CD4-positive, alpha-beta T cell treated with Interleukin-10 for 1 hour (primary cell): ENCODE data around the gene GNAI2.

Source experiments
- DNase-seq: peaks from one replicate; pipeline ENCODE4 v3.0.0-alpha.2; 2020

GNAI2 gene

DNA sequence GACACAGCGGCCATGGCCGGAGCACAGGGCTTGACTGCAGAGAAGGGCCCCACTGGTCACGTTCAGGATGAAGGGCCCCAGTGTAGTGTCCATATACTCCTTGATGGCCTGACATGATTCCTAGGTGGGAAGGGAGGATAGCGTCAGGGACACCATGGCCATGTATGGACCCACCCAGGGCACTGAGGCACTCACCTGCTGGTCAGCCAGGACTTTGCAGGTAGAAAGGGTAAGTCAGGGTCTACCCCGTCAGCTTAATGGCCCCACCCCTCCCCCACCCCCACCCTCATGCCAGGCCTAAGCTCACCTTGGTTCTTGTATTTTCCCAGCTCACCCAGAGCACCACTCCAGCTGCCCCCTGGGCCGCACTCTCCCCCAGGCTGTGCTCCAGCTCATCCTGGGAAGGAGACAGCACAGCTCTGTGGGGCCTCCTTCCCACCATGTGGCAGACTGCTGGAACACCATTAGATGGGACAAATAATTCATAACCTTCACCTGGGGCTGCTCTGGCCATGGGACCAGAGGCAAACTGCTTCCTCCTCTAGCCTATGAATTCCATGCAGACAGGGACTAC is 64.8 kb downstream of the GNAI2 start:
- no peak for DNase-seq

DNA sequence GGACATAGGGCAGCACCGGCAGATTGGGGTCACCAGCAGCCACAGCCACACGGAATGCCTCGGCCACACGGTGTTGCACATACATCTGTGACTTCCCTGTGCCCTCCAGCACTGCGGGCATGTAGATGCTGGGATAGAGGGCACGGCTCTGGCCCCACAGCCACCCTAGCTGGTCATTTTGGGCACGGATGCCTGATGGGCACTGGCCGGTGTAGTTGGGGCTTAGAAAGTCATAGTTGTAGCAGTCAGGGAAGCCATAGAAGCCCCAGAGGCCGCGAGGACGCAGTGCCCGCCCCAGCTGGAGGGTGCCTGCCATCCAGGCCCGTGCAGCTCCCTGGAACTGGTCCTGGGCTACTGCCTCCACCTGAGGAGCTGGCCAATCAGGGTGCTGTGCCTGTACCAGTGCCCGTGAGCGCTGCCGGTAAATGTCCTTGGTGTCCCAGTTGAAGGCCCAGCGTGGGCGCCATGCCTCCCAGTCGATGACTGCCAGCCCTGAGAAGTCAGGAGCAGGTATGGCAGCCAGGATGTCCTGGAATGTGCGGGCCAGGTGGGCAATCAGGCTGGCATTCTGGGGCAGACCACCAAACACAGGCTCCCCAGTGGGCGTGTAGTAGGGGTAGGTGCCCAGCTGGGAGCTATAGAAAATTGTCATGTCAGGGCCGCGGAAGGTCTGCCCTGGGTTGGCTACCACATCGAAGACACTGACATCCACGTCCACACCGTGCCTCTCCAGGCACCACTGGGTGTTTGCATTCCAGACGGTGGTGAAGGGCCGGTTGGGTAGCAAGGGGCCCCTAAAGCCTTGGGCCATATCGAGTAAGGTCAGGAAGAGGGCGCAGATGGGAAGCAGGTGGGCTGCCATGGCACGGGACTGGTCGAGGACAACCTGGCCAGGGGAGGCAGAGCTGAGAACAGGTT is 66.3 kb downstream of the GNAI2 start:
- no peak for DNase-seq

DNA sequence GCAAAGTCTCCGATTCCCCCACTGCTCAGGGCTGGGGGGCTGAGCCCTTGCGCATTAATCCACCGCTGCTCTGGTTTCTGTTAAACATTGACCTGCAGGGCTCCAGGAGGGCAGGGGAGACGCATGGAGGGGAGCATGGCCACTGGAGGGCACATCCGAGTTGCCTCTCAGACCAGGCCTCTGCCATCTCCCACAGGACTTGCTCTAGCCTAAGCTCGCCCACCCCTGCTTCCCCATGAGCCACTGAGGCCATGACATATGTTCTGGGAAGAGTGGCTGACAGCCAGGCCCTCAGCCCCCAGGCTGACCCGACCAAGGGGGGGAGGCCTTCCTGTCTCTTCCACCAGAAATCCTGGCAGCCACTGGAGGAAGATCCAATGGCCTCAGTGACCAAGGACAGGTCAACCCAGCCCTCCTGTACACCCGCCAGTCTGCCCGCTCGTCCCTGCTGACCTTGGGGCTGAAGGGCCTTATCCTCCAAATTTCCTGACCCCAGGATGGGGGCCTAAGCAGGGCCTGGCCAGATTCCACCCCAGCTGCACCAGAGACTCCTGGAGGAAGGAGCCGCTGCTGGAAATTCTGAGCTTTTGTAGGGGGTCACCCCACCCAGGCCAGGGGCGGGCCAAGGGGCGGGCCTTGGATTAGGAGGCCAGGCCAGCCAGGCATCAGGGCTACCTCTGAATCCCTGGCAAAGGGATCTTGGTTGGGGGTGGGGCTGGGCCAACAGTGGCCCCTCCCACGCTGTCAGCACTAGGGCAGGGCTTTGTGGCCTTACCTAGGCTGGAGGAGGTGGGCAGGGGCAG is 67.2 kb downstream of the GNAI2 start, which contains the start of gene HYAL1:
Gene HYAL1 (minus strand): TSS at position 562 of the 803 bp plus-strand sequence. CDS start 618 bp downstream, outside the sequence.
- DNase-seq = no peak

DNA sequence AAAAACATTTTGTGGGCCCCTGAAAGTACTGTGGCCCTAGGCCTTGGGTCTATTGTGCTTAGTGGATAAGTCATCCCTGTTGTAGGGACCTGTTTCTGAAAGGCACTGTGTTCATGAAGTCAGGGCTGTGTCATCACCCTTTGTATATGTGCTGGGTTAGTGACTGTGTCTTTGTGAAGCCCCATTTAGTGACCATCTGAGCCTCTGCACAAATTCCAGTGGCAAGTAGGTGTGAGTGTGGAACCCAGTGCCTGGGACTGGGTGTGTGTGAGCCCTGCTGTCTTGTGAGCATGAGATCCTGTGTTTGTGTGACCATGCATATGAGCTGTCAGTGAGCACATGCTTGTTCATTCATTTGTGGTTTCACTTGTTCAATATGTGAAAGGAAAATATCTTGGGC is 68.6 kb downstream of the GNAI2 start:
- no peak for DNase-seq
